H1 (cell line): Measurements from ENCODE around the gene DNLZ. TPM values are rescaled to one million over a fixed set of nuclear protein-coding genes. Genes with fewer than 3 reads are reported as not detected.

Experiments
- BRCA1 ChIP-seq: IDR thresholded peaks from 2 replicates; pipeline ENCODE4 v1.6.1; 2012; ENCODE audit warnings: low read depth, low read length, improper control_type of control experiment
- CTBP2 ChIP-seq: IDR thresholded peaks from 2 replicates; pipeline ENCODE4 v1.7.0; 2011; ENCODE audit warnings: borderline replicate concordance, mild to moderate bottlenecking, moderate library complexity, mixed read lengths, low read length; ENCODE audit not compliant: insufficient read depth, insufficient read length
- MAFK ChIP-seq: IDR thresholded peaks from 2 replicates; pipeline ENCODE4 v1.6.1; 2012; ENCODE audit warnings: low read depth, mild to moderate bottlenecking, improper control_type of control experiment, low read length
- SIX5 ChIP-seq: IDR thresholded peaks from 2 replicates; pipeline ENCODE4 v1.6.1; 2011; ENCODE audit warnings: mild to moderate bottlenecking, low read depth, low read length
- SP4 ChIP-seq: IDR thresholded peaks from 2 replicates; pipeline ENCODE4 v1.6.1; 2012; ENCODE audit warnings: low read length, inconsistent platforms
- TCF12 ChIP-seq: IDR thresholded peaks from 2 replicates; pipeline ENCODE4 v1.6.1; 2011; ENCODE audit warnings: low read depth, mild to moderate bottlenecking, low read length
- polyA plus RNA-seq, 7 experiments: library from polyadenylated mRNA; depleted of rRNA in 3 of 7; stranded (reverse) in 5 of 7; unstranded in 2 of 7; fragments of >200 nt in 5 of 7; fragments of 200-250 nt in 2 of 7; gene quantifications; 1 replicate in 5 of 7; 2 replicates in 1 of 7; 4 replicates in 1 of 7; pipeline versions ENCODE4 v1.2.1 to v1.2.3, GENCODE V29; 2011 to 2013; ENCODE audit warnings: missing spikeins in 2 of 7, mixed read lengths in 2 of 7
- total RNA-seq: library from RNA; stranded (reverse); fragmentation: NEBNext Ultra II Directional; extraction: Animal tissue kit (Norgen Biotek cat#: 25700); gene quantifications from 2 replicates; pipeline ENCODE4 v1.2.1, GENCODE V29; 2021
- TF ChIP-seq, protein P1 (sequence below), 3 experiments: IDR thresholded peaks; 1 replicate in 2 of 3; 2 replicates in 1 of 3; pipeline versions ENCODE4 v1.5.1 to v1.6.1; 2011; ENCODE audit warnings: low read length in 3 of 3, mild to moderate bottlenecking in 3 of 3, inconsistent platforms in 2 of 3, low read depth in 1 of 3, moderate library complexity in 1 of 3; ENCODE audit not compliant: insufficient read depth in 1 of 3; ENCODE audit errors: control extremely low read depth in 1 of 3

The DNLZ gene
- total and polyA plus RNA-seq, 2 of the 8 experiments (the other 6 are each of a cell fraction or from before 2014, with no cell fraction given), result 11.6 to 17.9 TPM

DNA sequence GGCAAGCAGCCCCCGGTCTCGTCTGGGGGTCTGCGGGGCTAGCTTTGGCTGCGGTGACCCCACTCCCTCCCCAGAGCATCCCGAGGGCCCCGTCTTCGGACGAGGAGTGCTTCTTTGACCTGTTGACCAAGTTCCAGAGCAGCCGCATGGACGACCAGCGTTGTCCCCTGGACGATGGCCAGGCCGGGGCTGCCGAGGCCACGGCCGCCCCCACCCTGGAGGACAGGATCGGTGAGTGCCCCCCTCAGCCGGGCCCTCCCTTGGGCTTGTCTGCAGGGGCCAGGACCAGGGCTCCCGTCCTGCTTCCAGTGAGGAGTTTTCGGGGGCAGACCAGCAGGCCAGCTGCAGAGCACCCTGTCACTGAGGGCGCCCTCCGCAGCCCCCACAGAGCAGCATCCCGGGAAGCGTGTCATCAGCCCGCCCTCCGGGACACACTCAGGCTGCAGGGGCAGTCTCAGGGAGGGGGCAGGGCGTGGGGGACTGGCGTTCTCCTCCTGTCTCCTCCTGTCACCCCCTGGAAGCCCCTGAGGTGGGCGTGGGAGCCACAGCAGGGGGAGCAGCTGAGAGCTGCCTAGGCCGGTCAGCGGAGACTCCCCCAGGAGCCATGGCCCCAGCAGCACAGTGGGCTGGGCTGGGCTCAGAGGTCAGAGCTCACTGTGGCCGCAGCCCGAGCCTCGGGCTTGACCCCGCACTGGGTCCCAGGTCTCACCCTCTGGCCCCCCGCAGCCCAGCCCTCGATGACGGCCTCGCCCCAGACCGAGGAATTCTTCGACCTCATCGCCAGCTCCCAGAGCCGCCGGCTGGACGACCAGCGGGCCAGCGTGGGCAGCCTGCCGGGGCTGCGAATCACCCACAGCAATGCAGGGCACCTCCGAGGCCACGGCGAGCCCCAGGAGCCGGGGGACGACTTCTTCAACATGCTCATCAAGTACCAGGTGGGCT lies 7.7 kb downstream of the DNLZ start (continued):
- TF ChIP-seq TCF12, result no peak
- TF ChIP-seq SP4, result no peak
- TF ChIP-seq CTBP2, result no peak
- TF ChIP-seq MAFK, result no peak
- no peak for TF ChIP-seq SIX5
- TF ChIP-seq, protein P1, sequence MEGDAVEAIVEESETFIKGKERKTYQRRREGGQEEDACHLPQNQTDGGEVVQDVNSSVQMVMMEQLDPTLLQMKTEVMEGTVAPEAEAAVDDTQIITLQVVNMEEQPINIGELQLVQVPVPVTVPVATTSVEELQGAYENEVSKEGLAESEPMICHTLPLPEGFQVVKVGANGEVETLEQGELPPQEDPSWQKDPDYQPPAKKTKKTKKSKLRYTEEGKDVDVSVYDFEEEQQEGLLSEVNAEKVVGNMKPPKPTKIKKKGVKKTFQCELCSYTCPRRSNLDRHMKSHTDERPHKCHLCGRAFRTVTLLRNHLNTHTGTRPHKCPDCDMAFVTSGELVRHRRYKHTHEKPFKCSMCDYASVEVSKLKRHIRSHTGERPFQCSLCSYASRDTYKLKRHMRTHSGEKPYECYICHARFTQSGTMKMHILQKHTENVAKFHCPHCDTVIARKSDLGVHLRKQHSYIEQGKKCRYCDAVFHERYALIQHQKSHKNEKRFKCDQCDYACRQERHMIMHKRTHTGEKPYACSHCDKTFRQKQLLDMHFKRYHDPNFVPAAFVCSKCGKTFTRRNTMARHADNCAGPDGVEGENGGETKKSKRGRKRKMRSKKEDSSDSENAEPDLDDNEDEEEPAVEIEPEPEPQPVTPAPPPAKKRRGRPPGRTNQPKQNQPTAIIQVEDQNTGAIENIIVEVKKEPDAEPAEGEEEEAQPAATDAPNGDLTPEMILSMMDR (IDR thresholded peaks at IDR 0.05; ENCODE audit: control extremely low read depth in 1 of 3, insufficient read depth in 1 of 3, low read depth in 1 of 3, low read length in 3 of 3), result no peak
- TF ChIP-seq BRCA1, result no peak
